CD14-positive monocyte (primary cell): ENCODE measurements around the gene AKR1C2. TPM values are rescaled to one million over a fixed set of nuclear protein-coding genes. Genes with fewer than 3 reads are reported as not detected.
"Not testable (repeated sequence)": the region's sequence is repeated elsewhere in the genome, so short reads cannot be mapped to it uniquely, and the experiment has no call there.

Experiments used
- DNase-seq, 3 donors: peaks; one replicate each; pipeline ENCODE4 v3.0.0-alpha.2; 2011 to 2022
- H2AFZ ChIP-seq: 2 replicates; pipeline ENCODE4 v1.6.0; 2012; ENCODE audit warnings: mild to moderate bottlenecking, low read depth, low read length, inconsistent platforms; ENCODE audit not compliant: insufficient read depth, poor library complexity, severe bottlenecking
- H3K27ac ChIP-seq, 2 donors: 1 replicate in 1 of 2; 2 replicates in 1 of 2; pipeline ENCODE4 v1.5.1; 2012 to 2013; ENCODE audit warnings: low read length in 2 of 2, control low read depth in 1 of 2, inconsistent platforms in 1 of 2, low read depth in 1 of 2, mild to moderate bottlenecking in 1 of 2
- H3K27me3 ChIP-seq, 2 donors: one replicate each; pipeline versions ENCODE4 v1.6.0 to v1.6.1; 2011 to 2013; ENCODE audit warnings: low read length in 2 of 2; ENCODE audit not compliant: control insufficient read depth in 2 of 2, insufficient read depth in 2 of 2
- H3K36me3 ChIP-seq, 2 donors: replicated peaks in 1 of 2; 1 replicate in 1 of 2; 2 replicates in 1 of 2; pipeline versions ENCODE4 v1.5.1 to v1.6.1; 2012 to 2013; ENCODE audit warnings: low read length in 2 of 2, control low read depth in 1 of 2, inconsistent platforms in 1 of 2, mild to moderate bottlenecking in 1 of 2; ENCODE audit not compliant: insufficient read depth in 2 of 2, control insufficient read depth in 1 of 2
- H3K4me1 ChIP-seq, 2 donors: 1 replicate in 1 of 2; 2 replicates in 1 of 2; pipeline versions ENCODE4 v1.5.1 to v1.6.1; 2012 to 2013; ENCODE audit warnings: low read length in 2 of 2, control low read depth in 1 of 2, inconsistent platforms in 1 of 2, mild to moderate bottlenecking in 1 of 2, moderate library complexity in 1 of 2; ENCODE audit not compliant: insufficient read depth in 2 of 2, control insufficient read depth in 1 of 2
- H3K4me2 ChIP-seq: replicated peaks from 2 replicates; pipeline ENCODE3; 2012; ENCODE audit warnings: low read length, moderate library complexity, mild to moderate bottlenecking; ENCODE audit not compliant: poor library complexity, severe bottlenecking; ENCODE audit errors: extremely low read depth
- H3K4me3 ChIP-seq, 3 experiments: fragments of 200-600 bp in 1 of 3; sonication (generic) in 1 of 3; replicated peaks in 1 of 3; 1 replicate in 2 of 3; 2 replicates in 1 of 3; pipeline ENCODE4 v1.5.1; 2011 to 2013; ENCODE audit warnings: low read length in 3 of 3, mild to moderate bottlenecking in 3 of 3, control low read depth in 2 of 3, low read depth in 2 of 3, inconsistent platforms in 1 of 3, moderate library complexity in 1 of 3
- H3K79me2 ChIP-seq: 2 replicates; pipeline ENCODE4 v1.6.0; 2012; ENCODE audit warnings: mild to moderate bottlenecking, control low read depth, inconsistent platforms, low read length, moderate library complexity; ENCODE audit not compliant: insufficient read depth
- H3K9ac ChIP-seq: 2 replicates; pipeline ENCODE4 v1.6.0; 2017; ENCODE audit warnings: low read length, mild to moderate bottlenecking; ENCODE audit not compliant: insufficient read depth, poor library complexity, severe bottlenecking
- H3K9me3 ChIP-seq, 2 donors: replicated peaks in 1 of 2; 1 replicate in 1 of 2; 2 replicates in 1 of 2; pipeline versions ENCODE4 v1.5.1 to v1.6.1; 2012 to 2013; ENCODE audit warnings: low read length in 2 of 2, control low read depth in 1 of 2; ENCODE audit not compliant: control insufficient read depth in 1 of 2, insufficient read depth in 1 of 2
- H4K20me1 ChIP-seq: 2 replicates; pipeline ENCODE4 v1.6.0; 2012; ENCODE audit warnings: mild to moderate bottlenecking, low read length, control low read depth, moderate library complexity; ENCODE audit not compliant: insufficient read depth
- H3K27ac Mint-ChIP-seq, 7 donors: one replicate each; pipeline ENCODE4 v1.8.0; 2020; ENCODE audit warnings: mild to moderate bottlenecking in 7 of 7, mixed read lengths in 7 of 7, moderate library complexity in 6 of 7, inconsistent platforms in 2 of 7
- H3K27me3 Mint-ChIP-seq, 3 donors: one replicate each; pipeline ENCODE4 v1.8.0; 2021 to 2022; ENCODE audit warnings: low read depth in 3 of 3, mild to moderate bottlenecking in 3 of 3, mixed read lengths in 3 of 3, moderate library complexity in 3 of 3, inconsistent platforms in 1 of 3
- H3K36me3 Mint-ChIP-seq, 2 donors: one replicate each; pipeline ENCODE4 v1.8.0; 2020; ENCODE audit warnings: mixed read lengths in 2 of 2, inconsistent platforms in 1 of 2, mild to moderate bottlenecking in 1 of 2
- H3K4me1 Mint-ChIP-seq: one replicate; pipeline ENCODE4 v1.8.0; 2020; ENCODE audit warnings: mild to moderate bottlenecking, mixed read lengths
- H3K4me3 Mint-ChIP-seq, 2 donors: one replicate each; pipeline ENCODE4 v1.8.0; 2020; ENCODE audit warnings: mild to moderate bottlenecking in 2 of 2, mixed read lengths in 2 of 2, moderate library complexity in 1 of 2
- H3K9me3 Mint-ChIP-seq, 7 donors: one replicate each; pipeline ENCODE4 v1.8.0; 2020 to 2022; ENCODE audit warnings: mixed read lengths in 7 of 7, mild to moderate bottlenecking in 6 of 7, moderate library complexity in 6 of 7, inconsistent platforms in 2 of 7
- CTCF ChIP-seq: fragments of 200-600 bp; IDR thresholded peaks from one replicate; pipeline ENCODE4 v1.8.0; 2022; ENCODE audit warnings: antibody characterized with exemption, mild to moderate bottlenecking
- WGBS: methylation state at CpG from one replicate; pipeline ENCODE4 v1.1.5; 2013; ENCODE audit warnings: missing lambda C conversion rate; ENCODE audit not compliant: insufficient coverage; 5-methylcytosine and 5-hydroxymethylcytosine counted together
- intact Hi-C, 2 donors: fragments of 100-400 bp; cut with micrococcal nuclease; formaldehyde crosslinking; loops; one replicate each; pipeline versions ENCODE4 v1.15.0 to v1.15.1; 2023
- polyA plus RNA-seq, 3 donors: library from polyadenylated mRNA; depleted of rRNA in 1 of 3; unstranded in 2 of 3; stranded (reverse) in 1 of 3; fragments of 300-500 nt in 2 of 3; fragments of >200 nt in 1 of 3; fragmentation: Illumina TruSeq in 2 of 3; gene quantifications; 1 replicate in 2 of 3; 2 replicates in 1 of 3; pipeline ENCODE4 v1.2.3, GENCODE V29; 2012 to 2021

Gene AKR1C2
- polyA plus RNA-seq, 3 donors: 0.13 TPM; not detected in 2

GRCh38 chr10:5047912-5048628, 44.4 kb upstream of the AKR1C2 start:
- Histone ChIP-seq H3K79me2 (no peaks in the 10 kb centered on the region), H3K4me2 (no peak overlapping the region), H3K9me3 (peaks cover 0 to 16% of the 10 kb centered on the region in 2 donors), H2AFZ (no peak overlapping the region), H3K27ac (no peak overlapping the region), H3K4me3 (no peak overlapping the region), H3K36me3 (no peaks in the 10 kb centered on the region), H3K27me3 (no peaks in the 10 kb centered on the region), H3K9ac (no peak overlapping the region), H3K4me1 (no peaks in the 10 kb centered on the region), H4K20me1 (no peaks in the 10 kb centered on the region)
- Mint-ChIP-seq H3K27me3 (peaks cover 0 to 1% (median 1%) of the 10 kb centered on the region in 3 donors), H3K36me3 (no peaks in the 10 kb centered on the region), H3K9me3 (peaks cover 5 to 25% (median 14%) of the 10 kb centered on the region in 7 donors), H3K4me1 (peaks cover 3% of the 10 kb centered on the region), H3K27ac (no peak overlapping the region), H3K4me3 (no peak overlapping the region)
- TF ChIP-seq CTCF: no peak
- no peak for DNase-seq
- no CpG with 5 or more reads among the region's 1 CpG for WGBS
- intact Hi-C loops: no loop called here

- H3K4me1 Mint-ChIP-seq, H3K4me3 Mint-ChIP-seq, intact Hi-C loops, H3K4me2 ChIP-seq, DNase-seq, H3K27ac Mint-ChIP-seq, H3K36me3 ChIP-seq, H4K20me1 ChIP-seq, H3K9ac ChIP-seq, H3K4me1 ChIP-seq, H3K36me3 Mint-ChIP-seq, H3K27ac ChIP-seq, H2AFZ ChIP-seq, H3K4me3 ChIP-seq, H3K79me2 ChIP-seq, H3K27me3 ChIP-seq, H3K27me3 Mint-ChIP-seq: not testable (repeated sequence)
- 100% methylated on average over 1 of the region's 5 CpGs for WGBS
- H3K9me3 Mint-ChIP-seq: peaks cover 5 to 20% (median 11%) of the 10 kb centered on the region in 7 donors
- peaks cover 0 to 13% of the 10 kb centered on the region in 2 donors for H3K9me3 ChIP-seq
Measured at GRCh38 chr10:5047055-5047454, 43.4 kb upstream of the AKR1C2 start.
